GM23338 (cell line): ENCODE measurements around the gene ACBD7.

Source experiments
- CREB1 ChIP-seq: fragments of 250-450 bp; sonication (Bioruptor Pico); IDR thresholded peaks from 2 replicates; pipeline ENCODE4 v1.5.0; 2020; ENCODE audit warnings: low read depth, mild to moderate bottlenecking, moderate library complexity
- EZH2 ChIP-seq: fragments of 200-600 bp; sonication (generic); IDR thresholded peaks from one replicate; pipeline ENCODE4 v1.8.0; 2017; ENCODE audit warnings: antibody characterized with exemption, mild to moderate bottlenecking, low read depth; ENCODE audit not compliant: unreplicated experiment
- EZH2phosphoT487 ChIP-seq: fragments of 200-600 bp; sonication (generic); IDR thresholded peaks from one replicate; pipeline ENCODE4 v1.8.1; 2018; ENCODE audit warnings: antibody characterized with exemption; ENCODE audit not compliant: unreplicated experiment
- JUNB ChIP-seq: IDR thresholded peaks from one replicate; pipeline ENCODE4 v1.6.1; 2016; ENCODE audit warnings: antibody characterized with exemption; ENCODE audit not compliant: unreplicated experiment
- POLR2AphosphoS5 ChIP-seq: IDR thresholded peaks from 2 replicates; pipeline ENCODE4 v1.6.1; 2016; ENCODE audit warnings: antibody characterized with exemption, low read depth
- STAT1 ChIP-seq: IDR thresholded peaks from one replicate; pipeline ENCODE4 v1.6.1; 2016; ENCODE audit warnings: antibody characterized with exemption; ENCODE audit not compliant: unreplicated experiment
- ZNF114 ChIP-seq: fragments of 250-450 bp; sonication (Bioruptor Pico); IDR thresholded peaks from 2 replicates; pipeline ENCODE4 v1.5.0; 2020; ENCODE audit warnings: mild to moderate bottlenecking, moderate library complexity
- ZNF331 ChIP-seq: fragments of 250-450 bp; sonication (Bioruptor Pico); IDR thresholded peaks from 2 replicates; pipeline ENCODE4 v1.5.0; 2020; ENCODE audit warnings: low read depth, mild to moderate bottlenecking, moderate library complexity
- TF ChIP-seq, protein P1 (sequence below), 2 experiments: fragments of 200-600 bp in 1 of 2; sonication (generic) in 1 of 2; conservative IDR thresholded peaks; 2 replicates each; pipeline versions ENCODE4 v1.5.1 to v1.6.1; 2016 to 2017; ENCODE audit warnings: antibody characterized with exemption in 2 of 2, low read depth in 2 of 2, mild to moderate bottlenecking in 2 of 2, moderate library complexity in 1 of 2
- TF ChIP-seq, protein P2 (sequence below): IDR thresholded peaks from one replicate; pipeline ENCODE4 v1.6.1; 2018; ENCODE audit warnings: antibody characterized with exemption; ENCODE audit not compliant: unreplicated experiment
- TF ChIP-seq, protein P3 (sequence below): IDR thresholded peaks from 2 replicates; pipeline ENCODE4 v1.6.1; 2016; ENCODE audit warnings: antibody characterized with exemption

DNA sequence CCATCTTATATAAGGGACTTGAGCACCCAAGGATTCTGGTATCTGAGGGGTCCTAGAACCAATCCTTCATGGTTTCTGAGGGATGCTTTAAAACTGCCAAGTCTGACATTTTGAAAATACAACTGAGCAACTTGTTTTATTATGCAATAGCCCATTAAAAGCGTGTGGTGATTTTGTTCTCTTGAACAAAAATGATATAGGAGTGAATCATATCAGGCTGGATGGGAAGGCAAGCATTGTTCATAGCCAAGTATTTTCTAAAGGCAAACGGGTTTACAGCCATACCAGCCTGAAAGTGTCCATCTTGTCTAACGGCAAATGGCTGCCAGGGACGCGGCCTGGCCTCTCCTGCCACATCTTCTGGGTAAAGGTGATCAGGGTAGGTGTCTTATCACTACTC, 31.9 kb upstream of the ACBD7 start:
- TF ChIP-seq, protein P1, sequence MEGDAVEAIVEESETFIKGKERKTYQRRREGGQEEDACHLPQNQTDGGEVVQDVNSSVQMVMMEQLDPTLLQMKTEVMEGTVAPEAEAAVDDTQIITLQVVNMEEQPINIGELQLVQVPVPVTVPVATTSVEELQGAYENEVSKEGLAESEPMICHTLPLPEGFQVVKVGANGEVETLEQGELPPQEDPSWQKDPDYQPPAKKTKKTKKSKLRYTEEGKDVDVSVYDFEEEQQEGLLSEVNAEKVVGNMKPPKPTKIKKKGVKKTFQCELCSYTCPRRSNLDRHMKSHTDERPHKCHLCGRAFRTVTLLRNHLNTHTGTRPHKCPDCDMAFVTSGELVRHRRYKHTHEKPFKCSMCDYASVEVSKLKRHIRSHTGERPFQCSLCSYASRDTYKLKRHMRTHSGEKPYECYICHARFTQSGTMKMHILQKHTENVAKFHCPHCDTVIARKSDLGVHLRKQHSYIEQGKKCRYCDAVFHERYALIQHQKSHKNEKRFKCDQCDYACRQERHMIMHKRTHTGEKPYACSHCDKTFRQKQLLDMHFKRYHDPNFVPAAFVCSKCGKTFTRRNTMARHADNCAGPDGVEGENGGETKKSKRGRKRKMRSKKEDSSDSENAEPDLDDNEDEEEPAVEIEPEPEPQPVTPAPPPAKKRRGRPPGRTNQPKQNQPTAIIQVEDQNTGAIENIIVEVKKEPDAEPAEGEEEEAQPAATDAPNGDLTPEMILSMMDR (conservative IDR thresholded peaks at IDR 0.05; ENCODE audit: low read depth in 2 of 2) = no peak
- TF ChIP-seq EZH2phosphoT487 (no peak), EZH2 (no peak), CREB1 (CRISPR knock-in tag) (no peak), POLR2AphosphoS5 (no peak), ZNF114 (CRISPR knock-in tag) (no peak), ZNF331 (no peak), JUNB (no peak), STAT1 (no peak)
- TF ChIP-seq, protein P2, sequence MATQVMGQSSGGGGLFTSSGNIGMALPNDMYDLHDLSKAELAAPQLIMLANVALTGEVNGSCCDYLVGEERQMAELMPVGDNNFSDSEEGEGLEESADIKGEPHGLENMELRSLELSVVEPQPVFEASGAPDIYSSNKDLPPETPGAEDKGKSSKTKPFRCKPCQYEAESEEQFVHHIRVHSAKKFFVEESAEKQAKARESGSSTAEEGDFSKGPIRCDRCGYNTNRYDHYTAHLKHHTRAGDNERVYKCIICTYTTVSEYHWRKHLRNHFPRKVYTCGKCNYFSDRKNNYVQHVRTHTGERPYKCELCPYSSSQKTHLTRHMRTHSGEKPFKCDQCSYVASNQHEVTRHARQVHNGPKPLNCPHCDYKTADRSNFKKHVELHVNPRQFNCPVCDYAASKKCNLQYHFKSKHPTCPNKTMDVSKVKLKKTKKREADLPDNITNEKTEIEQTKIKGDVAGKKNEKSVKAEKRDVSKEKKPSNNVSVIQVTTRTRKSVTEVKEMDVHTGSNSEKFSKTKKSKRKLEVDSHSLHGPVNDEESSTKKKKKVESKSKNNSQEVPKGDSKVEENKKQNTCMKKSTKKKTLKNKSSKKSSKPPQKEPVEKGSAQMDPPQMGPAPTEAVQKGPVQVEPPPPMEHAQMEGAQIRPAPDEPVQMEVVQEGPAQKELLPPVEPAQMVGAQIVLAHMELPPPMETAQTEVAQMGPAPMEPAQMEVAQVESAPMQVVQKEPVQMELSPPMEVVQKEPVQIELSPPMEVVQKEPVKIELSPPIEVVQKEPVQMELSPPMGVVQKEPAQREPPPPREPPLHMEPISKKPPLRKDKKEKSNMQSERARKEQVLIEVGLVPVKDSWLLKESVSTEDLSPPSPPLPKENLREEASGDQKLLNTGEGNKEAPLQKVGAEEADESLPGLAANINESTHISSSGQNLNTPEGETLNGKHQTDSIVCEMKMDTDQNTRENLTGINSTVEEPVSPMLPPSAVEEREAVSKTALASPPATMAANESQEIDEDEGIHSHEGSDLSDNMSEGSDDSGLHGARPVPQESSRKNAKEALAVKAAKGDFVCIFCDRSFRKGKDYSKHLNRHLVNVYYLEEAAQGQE = no peak
- TF ChIP-seq, protein P3, sequence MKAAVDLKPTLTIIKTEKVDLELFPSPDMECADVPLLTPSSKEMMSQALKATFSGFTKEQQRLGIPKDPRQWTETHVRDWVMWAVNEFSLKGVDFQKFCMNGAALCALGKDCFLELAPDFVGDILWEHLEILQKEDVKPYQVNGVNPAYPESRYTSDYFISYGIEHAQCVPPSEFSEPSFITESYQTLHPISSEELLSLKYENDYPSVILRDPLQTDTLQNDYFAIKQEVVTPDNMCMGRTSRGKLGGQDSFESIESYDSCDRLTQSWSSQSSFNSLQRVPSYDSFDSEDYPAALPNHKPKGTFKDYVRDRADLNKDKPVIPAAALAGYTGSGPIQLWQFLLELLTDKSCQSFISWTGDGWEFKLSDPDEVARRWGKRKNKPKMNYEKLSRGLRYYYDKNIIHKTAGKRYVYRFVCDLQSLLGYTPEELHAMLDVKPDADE = no peak
